ENCODE measurements around the gene CAPRIN1.
"Not testable (repeated sequence)": the region's sequence is repeated elsewhere in the genome, so short reads cannot be mapped to it uniquely, and the experiment has no call there.

The CAPRIN1 gene

DNA sequence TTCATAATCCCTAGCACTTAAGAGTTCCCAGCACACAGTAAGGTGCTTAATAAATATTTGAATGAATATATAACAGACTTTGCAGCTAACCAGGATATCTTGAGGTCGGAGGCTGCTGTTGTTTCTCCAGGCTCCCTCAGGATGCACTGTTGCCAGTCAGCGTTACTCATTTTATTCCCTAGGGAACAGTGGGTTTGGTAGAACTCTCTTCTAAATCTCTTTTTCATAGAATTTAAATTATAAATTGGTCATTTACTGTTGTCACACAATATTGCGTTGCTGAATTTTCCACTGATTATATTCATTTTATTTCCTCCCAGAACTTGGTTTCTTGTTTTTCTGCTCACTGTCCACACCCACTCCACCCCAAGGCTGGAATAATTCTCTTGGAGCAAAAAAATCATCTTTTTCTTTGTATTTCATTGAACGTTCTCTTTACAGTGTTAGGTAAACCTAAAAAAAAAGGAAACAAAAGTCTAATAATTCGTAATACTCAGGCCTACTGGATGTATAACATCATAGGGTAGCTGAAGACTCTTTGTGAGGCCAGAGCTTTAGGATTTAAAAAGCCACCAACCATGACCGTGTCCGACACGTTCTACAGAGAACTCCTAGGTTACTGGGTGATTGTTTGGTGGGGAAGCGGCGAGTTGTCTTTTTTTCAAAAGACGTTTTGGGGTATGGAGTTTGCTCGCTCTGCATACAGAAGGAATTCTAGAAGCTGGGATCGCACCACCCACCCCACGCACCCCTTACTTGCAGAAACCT, 766 bp upstream of the CAPRIN1 start:
- DNase-seq (ENCODE audit: low spot score) (peak; percentile 16), FAIRE-seq (no peak)

DNA sequence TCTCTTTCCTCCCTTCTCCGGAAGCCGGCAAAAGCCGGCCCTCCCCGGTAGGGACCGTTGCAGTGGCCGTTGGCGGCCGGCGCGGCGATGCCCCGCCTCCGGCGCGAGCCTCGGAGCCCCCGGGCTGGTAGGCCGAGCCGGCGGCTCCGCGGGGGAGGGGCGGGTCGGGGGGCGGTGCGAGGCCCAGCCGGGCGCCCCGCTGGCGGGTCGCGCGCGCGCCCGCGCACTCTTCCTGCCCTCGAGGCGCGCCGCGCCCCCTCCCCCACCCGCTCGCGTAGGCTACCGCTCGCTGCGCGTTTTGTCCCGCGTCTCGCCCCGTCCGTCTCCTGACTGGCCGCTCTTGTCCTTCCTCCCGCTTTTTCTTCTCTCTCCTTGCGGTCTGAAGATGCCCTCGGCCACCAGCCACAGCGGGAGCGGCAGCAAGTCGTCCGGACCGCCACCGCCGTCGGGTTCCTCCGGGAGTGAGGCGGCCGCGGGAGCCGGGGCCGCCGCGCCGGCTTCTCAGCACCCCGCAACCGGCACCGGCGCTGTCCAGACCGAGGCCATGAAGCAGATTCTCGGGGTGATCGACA, 591 bp downstream of the CAPRIN1 start:
- DNase-seq (ENCODE audit: low spot score) (peak; percentile 96), FAIRE-seq (peak; percentile 5)

DNA sequence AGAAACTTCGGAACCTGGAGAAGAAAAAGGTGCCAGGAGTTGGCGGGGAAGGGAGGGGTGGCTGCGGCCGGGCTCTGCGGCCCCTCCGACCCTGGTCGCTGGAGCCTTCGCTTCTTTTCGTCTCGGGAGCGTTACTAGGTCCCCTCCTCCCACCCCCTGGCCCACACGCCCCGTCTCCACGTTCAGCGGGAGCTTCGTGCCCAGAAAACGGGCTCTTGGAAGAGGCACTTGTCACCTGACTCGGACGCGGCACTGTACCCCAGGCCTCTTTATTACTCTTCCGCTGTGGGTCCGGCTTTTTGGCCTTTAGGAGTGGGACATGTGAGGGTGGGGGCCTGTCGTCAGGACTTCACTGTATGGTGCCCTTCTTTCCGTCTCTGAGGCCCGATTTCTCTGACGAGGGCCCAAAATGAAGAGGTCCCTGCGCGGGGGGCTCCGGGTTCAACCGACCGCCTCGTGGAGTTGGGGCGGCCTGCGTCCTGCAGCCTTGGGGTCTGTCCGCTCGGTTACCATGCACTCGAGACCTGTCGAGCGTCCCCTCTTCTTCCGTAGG, 1.2 kb downstream of the CAPRIN1 start:
- DNase-seq (ENCODE audit: low spot score) (no peak), FAIRE-seq (no peak)

DNA sequence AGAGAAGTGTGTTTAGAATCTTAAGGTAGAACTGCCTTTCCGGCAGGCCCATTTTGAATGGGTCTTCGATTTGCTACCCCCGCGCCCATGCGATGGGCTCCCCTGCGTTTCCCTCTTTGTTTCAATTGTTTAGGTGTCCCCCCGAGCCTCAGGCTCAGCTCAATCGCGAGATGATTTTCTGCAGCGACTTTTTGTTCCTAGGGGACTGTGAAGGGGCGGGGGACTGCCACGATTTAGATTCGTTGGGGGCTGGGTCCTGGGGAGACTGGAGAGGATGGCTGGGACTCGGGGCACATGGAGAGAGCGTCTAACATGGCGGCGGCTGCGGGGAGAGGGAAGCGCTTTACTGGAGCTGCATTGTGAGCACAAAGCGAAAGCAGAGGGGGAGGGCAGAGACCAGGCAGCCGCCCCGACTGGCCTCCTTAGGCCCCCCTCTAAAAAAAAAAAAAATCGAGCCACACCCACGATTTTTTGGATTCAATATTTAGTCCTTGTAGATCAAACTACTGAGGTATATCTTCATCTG, 1.7 kb downstream of the CAPRIN1 start:
- no peak for FAIRE-seq

GRCh38 chr11:34054351-34054750, 2.8 kb downstream of the CAPRIN1 start:
- not testable (repeated sequence) for DNase-seq (ENCODE audit: low spot score); FAIRE-seq

More for the DNA sequence above, 1.7 kb downstream of the CAPRIN1 start:
- peak; percentile 67 for DNase-seq (ENCODE audit: low spot score)

DNA sequence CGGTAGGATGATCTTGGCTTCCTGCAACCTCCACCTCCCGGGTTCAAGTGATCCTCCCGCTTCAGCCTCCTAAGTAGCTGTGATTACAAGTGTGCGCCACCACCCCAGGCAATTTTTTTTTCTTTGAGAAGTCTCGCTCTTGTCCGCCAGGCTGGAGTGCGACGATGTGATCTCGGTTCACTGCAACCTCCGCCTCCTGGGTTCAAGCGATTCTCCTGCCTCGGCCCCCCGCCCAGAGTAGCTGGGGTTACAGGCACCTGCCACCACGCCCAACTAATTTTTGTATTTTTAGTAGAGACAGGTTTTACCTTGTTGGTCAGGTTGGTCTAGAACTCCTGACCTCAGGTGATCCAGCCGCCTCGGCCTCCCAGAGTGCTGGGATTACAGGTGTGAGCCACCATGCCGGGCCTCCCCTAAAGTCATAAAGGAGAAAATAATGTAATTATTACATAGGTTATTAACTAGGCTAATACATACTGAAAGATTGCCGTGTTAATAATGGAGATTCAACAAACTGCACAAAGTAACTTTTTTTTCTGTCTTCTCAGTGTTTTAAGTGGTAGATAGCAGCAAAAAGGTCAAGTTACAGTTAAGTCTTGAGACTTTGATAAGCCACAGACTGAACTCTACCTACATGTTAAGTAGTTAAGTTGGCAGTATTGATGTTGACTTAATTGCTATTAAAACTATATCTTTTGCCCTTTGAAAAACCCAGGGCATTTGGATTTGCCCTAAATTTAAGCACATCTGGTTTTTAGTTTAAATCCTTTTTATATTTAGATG, 3.9 kb downstream of the CAPRIN1 start:
- FAIRE-seq (no peak), DNase-seq (ENCODE audit: low spot score) (no peak)

DNA sequence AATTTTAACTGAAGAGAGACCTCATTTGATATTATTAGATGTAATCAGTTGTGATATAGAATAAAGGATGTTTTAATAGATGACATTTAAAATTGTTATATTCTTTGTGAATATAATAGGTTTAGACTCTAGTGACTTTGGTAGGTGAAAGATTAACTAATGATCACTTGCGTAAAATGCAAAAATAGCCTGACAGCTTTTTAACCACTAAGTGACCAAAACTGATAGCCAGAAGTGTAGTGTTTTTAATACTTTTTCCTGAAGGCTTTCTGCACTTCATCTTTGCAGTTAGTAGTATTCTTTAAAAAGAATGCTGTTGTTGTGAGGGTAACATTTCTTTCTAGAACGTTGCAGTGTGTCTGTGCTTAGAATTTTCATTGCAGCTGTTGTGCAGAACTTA, 5.1 kb downstream of the CAPRIN1 start:
- no peak for DNase-seq (ENCODE audit: low spot score)
- FAIRE-seq, result no peak

DNA sequence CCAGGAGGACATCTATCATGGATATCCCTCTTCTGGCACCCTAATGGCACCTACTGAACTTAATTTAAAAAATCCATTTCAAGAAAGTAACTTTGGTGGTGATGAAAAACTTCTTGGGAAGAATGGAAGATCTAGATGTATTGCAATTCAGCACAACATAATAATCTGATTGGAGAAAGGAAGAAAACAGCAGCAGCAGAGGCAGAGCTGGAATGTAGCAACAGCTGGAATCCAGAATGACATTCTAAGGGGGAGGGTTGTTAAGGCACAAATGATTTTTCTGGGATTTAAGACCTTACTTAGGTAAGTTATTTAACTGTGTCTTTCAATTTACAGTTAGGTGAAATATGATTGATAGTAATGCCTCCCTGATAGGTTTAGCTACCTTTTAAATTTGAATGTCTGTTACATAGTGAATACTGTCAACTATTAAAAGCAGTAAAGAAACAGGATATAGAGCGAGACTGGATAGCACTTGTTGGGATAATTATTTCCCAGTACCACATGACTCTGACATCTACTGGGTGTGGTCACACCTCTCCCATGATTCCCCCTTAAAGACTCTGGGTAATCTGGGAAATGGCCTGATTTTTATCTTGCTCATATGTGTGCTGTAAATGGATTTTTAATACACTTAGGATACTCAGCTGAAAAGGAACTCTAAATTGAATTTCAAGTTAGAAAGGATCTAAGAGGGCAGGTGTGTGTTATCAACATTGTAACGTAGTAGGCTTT, 11.7 kb downstream of the CAPRIN1 start:
- FAIRE-seq, result no peak
- no peak for DNase-seq (ENCODE audit: low spot score)

- FAIRE-seq (no peak), DNase-seq (ENCODE audit: low spot score) (no peak)
Observed at GRCh38 chr11:34064291-34064690, 12.8 kb downstream of the CAPRIN1 start.

- DNase-seq (ENCODE audit: low spot score) (no peak), FAIRE-seq (no peak)
Observed at GRCh38 chr11:34065505-34066203, 14.1 kb downstream of the CAPRIN1 start.

DNA sequence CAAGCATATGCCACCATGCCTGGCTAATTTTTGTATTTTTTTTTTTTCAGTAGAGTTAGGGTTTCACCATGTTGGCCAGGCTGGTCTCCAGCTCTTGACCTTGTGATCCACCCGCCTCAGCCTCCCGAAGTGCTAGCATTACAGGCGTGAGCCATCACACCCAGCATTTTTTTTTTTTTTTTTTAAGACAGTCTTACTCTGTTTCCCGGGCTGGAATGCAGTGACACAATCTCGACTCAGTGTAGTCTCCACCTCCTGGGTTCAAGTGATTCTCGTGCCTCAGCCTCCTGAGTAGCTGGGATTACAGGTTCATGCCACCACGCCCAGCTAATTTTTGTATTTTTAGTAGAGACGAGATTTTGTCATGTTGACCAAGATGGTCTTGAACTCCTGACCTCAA, 15.2 kb downstream of the CAPRIN1 start:
- not testable (repeated sequence) for DNase-seq (ENCODE audit: low spot score); FAIRE-seq

GRCh38 chr11:34067383-34068065, 16.0 kb downstream of the CAPRIN1 start:
- DNase-seq (ENCODE audit: low spot score) (no peak), FAIRE-seq (no peak)

DNA sequence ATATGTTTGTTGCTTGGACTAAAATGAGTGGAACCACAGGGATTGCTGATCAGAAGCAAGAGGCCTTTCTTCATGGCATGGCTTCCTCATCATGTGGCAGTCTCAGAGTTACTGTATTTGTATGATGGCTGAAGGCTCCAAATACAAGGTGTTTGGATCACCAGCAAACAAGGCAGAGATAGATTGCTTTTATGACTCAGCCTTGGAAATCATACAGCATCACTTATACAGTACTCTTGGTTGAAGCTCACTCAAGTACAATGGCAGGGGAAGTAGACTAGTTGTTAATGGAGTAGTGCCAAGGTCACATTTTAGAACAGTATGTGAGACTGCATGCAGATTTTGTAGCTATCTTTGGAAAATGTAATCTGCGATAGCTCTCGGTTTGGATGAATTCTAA, 16.6 kb downstream of the CAPRIN1 start:
- DNase-seq (ENCODE audit: low spot score) (no peak), FAIRE-seq (no peak)

GRCh38 chr11:34071306-34071705, 19.8 kb downstream of the CAPRIN1 start:
- not testable (repeated sequence) for DNase-seq (ENCODE audit: low spot score); FAIRE-seq

- FAIRE-seq (no peak), DNase-seq (ENCODE audit: low spot score) (no peak)
Observed at GRCh38 chr11:34072041-34072440, 20.5 kb downstream of the CAPRIN1 start.

GRCh38 chr11:34072832-34073231, 21.3 kb downstream of the CAPRIN1 start:
- no peak for FAIRE-seq
- no peak for DNase-seq (ENCODE audit: low spot score)

- FAIRE-seq (no peak), DNase-seq (ENCODE audit: low spot score) (no peak)
Observed at GRCh38 chr11:34074391-34074790, 22.9 kb downstream of the CAPRIN1 start.

DNA sequence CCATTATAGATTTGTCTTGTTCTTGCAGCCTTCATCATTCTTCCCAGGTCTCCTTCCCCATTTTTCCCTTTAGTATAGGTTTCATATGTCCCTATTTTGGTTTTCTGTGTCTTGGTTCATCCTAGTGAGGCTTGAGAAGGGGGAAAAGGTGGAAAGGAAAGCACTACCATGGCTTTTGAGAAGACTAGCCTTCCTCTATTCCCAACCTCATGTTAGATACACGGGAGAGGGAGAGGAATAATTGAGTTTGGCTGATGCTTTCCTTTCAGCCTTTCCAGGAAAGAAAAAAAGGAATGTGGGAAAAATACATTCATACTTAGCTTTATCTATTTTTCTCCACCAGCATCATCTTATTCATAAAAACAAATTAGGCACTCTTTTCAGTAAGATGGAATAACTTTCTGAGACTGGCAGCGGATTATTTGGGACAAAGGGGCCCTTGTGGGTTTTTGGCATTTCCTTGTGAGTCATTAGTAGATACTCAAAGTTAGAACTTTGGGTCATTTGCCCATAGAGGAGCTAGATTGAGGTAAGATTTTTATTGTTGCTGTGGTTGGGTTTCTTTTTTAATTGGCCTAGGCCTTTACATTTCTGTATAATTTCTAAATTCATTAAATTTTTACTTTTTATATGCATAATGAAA, 23.8 kb downstream of the CAPRIN1 start:
- DNase-seq (ENCODE audit: low spot score), result peak; percentile 35
- no peak for FAIRE-seq

DNA sequence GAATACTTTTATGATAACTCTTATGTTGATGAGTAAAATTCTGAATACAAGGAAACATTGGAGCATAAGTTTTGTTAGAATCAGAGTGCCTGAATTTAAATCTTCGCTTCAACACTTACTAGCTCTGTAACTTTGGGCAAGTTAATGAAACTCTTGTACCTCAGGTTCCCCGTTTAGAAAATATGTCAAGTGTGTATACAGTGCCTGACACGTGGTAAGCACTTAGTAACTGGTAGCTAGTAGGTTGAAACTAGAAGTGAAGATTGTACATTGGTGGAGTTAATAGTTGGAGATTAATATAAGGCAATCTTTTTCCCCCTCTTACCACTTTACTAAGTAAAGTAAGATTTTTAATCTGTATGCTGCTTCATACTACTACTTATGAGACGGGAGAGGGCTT, 29.1 kb downstream of the CAPRIN1 start:
- FAIRE-seq, result no peak
- DNase-seq (ENCODE audit: low spot score), result no peak
